ENCODE results near the gene PTPN4. TPM values are rescaled to one million over a fixed set of nuclear protein-coding genes. Genes with fewer than 3 reads are reported as not detected.

The PTPN4 gene
- total and polyA plus RNA-seq, 10 of the 15 experiments (the other 5 are each of a cell fraction or from before 2014, with no cell fraction given), result 5.0 to 29.7 (median 23.7) TPM

DNA sequence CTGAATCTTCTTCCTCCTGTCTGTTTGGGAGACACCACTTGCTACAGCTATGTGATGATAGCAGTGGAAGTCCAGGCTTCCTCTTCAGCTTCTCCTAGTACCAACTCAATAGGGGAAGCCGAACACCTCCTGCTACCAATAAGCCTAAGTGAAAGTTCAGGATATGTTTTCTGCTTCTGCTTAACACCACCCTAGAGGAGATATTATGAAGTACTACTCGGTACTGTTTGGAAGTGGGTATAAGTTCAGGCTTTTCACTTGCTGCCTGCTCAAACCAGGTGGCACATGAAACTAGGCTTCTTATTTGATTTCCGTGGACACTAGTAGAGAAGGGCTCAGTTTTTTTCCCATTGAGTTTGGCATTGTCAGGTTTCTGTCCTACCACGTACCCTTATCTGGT is 99.8 kb downstream of the PTPN4 start:
- Histone ChIP-seq H3K79me2 (ENCODE audit: control insufficient read depth, insufficient read depth, low read length) (no peaks in the 10 kb centered on the region; the same call in none of the 2 replicates), H3K4me2 (ENCODE audit: control insufficient read depth, insufficient read depth) (no peak overlapping the region), H3K27me3 (replicated peaks in 1 of 2; ENCODE audit: control insufficient read depth in 2 of 2, insufficient read depth in 2 of 2, low read length in 1 of 2) (no peaks in the 10 kb centered on the region), H3K36me3 (ENCODE audit: control insufficient read depth in 2 of 2, insufficient read depth in 2 of 2, low read length in 1 of 2) (no peaks in the 10 kb centered on the region), H2AFZ (ENCODE audit: control insufficient read depth, low read depth, low read length) (no peak overlapping the region), H3K9me3 (replicated peaks; ENCODE audit: control insufficient read depth, insufficient read depth, low read length) (no peaks in the 10 kb centered on the region; the same call in 1 of the 3 replicates), H3K9ac (ENCODE audit: control insufficient read depth, insufficient read depth, low read length) (no peak overlapping the region), H3K4me3 (no peak overlapping the region), H3K4me1 (ENCODE audit: control insufficient read depth, insufficient read depth, low read length) (peaks cover 20% of the 10 kb centered on the region; the same call in 1 of the 2 replicates), H3K27ac (ENCODE audit: control insufficient read depth, insufficient read depth) (no peak overlapping the region), H4K20me1 (ENCODE audit: control insufficient read depth, insufficient read depth) (no peaks in the 10 kb centered on the region)
- SMC1A ChIA-PET (ENCODE audit: uncharacterized antibody, unreplicated experiment), result interaction anchor here (1.5 to 2.0 kb wide), 2 partner anchors 19 to 317 kb away, joined by 4 to 5 read pairs; no protein-coding TSS in a partner anchor
- ATAC-seq (no peak), FAIRE-seq (no peak), DNase-seq (ENCODE audit: low read depth, low spot score) (no peak)
- in situ Hi-C loops (cut with MboI), result no loop called here
- CTCF ChIA-PET, result interaction anchor here (1.0 to 2.1 kb wide), 3 partner anchors 17 to 345 kb away, joined by 3 to 6 read pairs (median 3); no protein-coding TSS in a partner anchor
- no TSS peak for BruUV-seq (replicated peaks)
- intact Hi-C loops (cut with micrococcal nuclease; ENCODE audit: unreplicated experiment), result no loop called here
- RAD21 ChIA-PET (ENCODE audit: unreplicated experiment), result no interaction called here
- WGBS (ENCODE audit: insufficient coverage, insufficient replicate concordance, low lambda C conversion rate, missing lambda C conversion rate), result 94% methylated on average over 4 of the region's 4 CpGs
- POLR2A ChIA-PET, result interaction anchor here (0.5 kb wide), 1 partner anchor 131 kb away, joined by 6 read pairs; no protein-coding TSS in a partner anchor
- TF ChIP-seq, protein P1, sequence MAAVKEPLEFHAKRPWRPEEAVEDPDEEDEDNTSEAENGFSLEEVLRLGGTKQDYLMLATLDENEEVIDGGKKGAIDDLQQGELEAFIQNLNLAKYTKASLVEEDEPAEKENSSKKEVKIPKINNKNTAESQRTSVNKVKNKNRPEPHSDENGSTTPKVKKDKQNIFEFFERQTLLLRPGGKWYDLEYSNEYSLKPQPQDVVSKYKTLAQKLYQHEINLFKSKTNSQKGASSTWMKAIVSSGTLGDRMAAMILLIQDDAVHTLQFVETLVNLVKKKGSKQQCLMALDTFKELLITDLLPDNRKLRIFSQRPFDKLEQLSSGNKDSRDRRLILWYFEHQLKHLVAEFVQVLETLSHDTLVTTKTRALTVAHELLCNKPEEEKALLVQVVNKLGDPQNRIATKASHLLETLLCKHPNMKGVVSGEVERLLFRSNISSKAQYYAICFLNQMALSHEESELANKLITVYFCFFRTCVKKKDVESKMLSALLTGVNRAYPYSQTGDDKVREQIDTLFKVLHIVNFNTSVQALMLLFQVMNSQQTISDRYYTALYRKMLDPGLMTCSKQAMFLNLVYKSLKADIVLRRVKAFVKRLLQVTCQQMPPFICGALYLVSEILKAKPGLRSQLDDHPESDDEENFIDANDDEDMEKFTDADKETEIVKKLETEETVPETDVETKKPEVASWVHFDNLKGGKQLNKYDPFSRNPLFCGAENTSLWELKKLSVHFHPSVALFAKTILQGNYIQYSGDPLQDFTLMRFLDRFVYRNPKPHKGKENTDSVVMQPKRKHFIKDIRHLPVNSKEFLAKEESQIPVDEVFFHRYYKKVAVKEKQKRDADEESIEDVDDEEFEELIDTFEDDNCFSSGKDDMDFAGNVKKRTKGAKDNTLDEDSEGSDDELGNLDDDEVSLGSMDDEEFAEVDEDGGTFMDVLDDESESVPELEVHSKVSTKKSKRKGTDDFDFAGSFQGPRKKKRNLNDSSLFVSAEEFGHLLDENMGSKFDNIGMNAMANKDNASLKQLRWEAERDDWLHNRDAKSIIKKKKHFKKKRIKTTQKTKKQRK (IDR thresholded peaks at IDR 0.05; ENCODE audit: low read depth, low read length), result no peak
- no peak for TF ChIP-seq IKZF1 (conservative IDR thresholded peaks at IDR 0.05)
- no peak for TF ChIP-seq RCOR1 (conservative IDR thresholded peaks at IDR 0.05; ENCODE audit: low read depth, low read length)
- TF ChIP-seq, protein P2, sequence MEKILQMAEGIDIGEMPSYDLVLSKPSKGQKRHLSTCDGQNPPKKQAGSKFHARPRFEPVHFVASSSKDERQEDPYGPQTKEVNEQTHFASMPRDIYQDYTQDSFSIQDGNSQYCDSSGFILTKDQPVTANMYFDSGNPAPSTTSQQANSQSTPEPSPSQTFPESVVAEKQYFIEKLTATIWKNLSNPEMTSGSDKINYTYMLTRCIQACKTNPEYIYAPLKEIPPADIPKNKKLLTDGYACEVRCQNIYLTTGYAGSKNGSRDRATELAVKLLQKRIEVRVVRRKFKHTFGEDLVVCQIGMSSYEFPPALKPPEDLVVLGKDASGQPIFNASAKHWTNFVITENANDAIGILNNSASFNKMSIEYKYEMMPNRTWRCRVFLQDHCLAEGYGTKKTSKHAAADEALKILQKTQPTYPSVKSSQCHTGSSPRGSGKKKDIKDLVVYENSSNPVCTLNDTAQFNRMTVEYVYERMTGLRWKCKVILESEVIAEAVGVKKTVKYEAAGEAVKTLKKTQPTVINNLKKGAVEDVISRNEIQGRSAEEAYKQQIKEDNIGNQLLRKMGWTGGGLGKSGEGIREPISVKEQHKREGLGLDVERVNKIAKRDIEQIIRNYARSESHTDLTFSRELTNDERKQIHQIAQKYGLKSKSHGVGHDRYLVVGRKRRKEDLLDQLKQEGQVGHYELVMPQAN (conservative IDR thresholded peaks at IDR 0.05), result no peak
- no peak for TF ChIP-seq MYB (IDR thresholded peaks at IDR 0.05; ENCODE audit: borderline replicate concordance, low read depth, low read length)
- TF ChIP-seq POLR2A (IDR thresholded peaks at IDR 0.05; ENCODE audit: low read depth, low read length), result no peak
- TF ChIP-seq POLR2AphosphoS5 (IDR thresholded peaks at IDR 0.05; ENCODE audit: low read length), result no peak
- no peak for TF ChIP-seq SREBF2 (IDR thresholded peaks at IDR 0.05; ENCODE audit: low read length)
- TF ChIP-seq NRF1 (conservative IDR thresholded peaks at IDR 0.05; ENCODE audit: low read depth, low read length), result no peak
- TF ChIP-seq, protein P3, sequence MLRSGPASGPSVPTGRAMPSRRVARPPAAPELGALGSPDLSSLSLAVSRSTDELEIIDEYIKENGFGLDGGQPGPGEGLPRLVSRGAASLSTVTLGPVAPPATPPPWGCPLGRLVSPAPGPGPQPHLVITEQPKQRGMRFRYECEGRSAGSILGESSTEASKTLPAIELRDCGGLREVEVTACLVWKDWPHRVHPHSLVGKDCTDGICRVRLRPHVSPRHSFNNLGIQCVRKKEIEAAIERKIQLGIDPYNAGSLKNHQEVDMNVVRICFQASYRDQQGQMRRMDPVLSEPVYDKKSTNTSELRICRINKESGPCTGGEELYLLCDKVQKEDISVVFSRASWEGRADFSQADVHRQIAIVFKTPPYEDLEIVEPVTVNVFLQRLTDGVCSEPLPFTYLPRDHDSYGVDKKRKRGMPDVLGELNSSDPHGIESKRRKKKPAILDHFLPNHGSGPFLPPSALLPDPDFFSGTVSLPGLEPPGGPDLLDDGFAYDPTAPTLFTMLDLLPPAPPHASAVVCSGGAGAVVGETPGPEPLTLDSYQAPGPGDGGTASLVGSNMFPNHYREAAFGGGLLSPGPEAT (IDR thresholded peaks at IDR 0.05; ENCODE audit: low read depth), result no peak
- TF ChIP-seq SMAD5 (IDR thresholded peaks at IDR 0.05; ENCODE audit: low read depth), result no peak
- TF ChIP-seq, protein P4, sequence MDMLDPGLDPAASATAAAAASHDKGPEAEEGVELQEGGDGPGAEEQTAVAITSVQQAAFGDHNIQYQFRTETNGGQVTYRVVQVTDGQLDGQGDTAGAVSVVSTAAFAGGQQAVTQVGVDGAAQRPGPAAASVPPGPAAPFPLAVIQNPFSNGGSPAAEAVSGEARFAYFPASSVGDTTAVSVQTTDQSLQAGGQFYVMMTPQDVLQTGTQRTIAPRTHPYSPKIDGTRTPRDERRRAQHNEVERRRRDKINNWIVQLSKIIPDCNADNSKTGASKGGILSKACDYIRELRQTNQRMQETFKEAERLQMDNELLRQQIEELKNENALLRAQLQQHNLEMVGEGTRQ (IDR thresholded peaks at IDR 0.05; ENCODE audit: borderline replicate concordance, low read depth, low read length), result no peak
- TF ChIP-seq CBFB (IDR thresholded peaks at IDR 0.05; ENCODE audit: low read depth), result no peak
- TF ChIP-seq JUND (IDR thresholded peaks at IDR 0.05; ENCODE audit: low read depth, low read length), result no peak
- TF ChIP-seq FOXK2 (IDR thresholded peaks at IDR 0.05), result no peak
- TF ChIP-seq KDM1A (IDR thresholded peaks at IDR 0.05; ENCODE audit: borderline replicate concordance), result no peak
- TF ChIP-seq RELA (IDR thresholded peaks at IDR 0.05; ENCODE audit: borderline replicate concordance, partially characterized antibody), result no peak
- TF ChIP-seq RB1 (IDR thresholded peaks at IDR 0.05; ENCODE audit: borderline replicate concordance), result no peak

All from GM12878 (cell line).